ENCODE results near the gene NEDD4L.

DNA sequence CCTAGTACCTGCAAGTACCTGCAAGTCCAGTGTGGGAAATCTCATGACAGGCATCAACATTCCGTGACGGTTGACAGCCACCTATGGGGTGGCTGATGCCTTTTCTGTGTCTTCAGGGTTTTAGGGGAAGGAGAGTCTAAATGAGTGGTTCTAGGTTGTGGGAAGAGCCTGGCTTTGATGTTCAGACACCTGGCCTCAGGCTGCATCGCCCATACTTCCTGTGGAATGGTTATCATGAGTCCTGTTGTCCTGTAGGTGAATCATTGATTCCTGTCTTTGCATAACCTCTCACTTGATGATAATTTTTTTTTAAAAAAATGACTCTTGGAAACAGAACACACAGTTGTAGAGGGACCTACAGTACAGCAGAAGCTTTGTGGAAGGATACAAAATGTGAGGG, 108.9 kb downstream of the NEDD4L start:
- no peak for TF ChIP-seq PPARA (CRISPR knock-in tag; IDR thresholded peaks at IDR 0.05; ENCODE audit: borderline replicate concordance)
- no peak for TF ChIP-seq CSDC2 (CRISPR knock-in tag; IDR thresholded peaks at IDR 0.05)
- no peak for TF ChIP-seq RARB (CRISPR knock-in tag; IDR thresholded peaks at IDR 0.05)
- TF ChIP-seq, protein P1, sequence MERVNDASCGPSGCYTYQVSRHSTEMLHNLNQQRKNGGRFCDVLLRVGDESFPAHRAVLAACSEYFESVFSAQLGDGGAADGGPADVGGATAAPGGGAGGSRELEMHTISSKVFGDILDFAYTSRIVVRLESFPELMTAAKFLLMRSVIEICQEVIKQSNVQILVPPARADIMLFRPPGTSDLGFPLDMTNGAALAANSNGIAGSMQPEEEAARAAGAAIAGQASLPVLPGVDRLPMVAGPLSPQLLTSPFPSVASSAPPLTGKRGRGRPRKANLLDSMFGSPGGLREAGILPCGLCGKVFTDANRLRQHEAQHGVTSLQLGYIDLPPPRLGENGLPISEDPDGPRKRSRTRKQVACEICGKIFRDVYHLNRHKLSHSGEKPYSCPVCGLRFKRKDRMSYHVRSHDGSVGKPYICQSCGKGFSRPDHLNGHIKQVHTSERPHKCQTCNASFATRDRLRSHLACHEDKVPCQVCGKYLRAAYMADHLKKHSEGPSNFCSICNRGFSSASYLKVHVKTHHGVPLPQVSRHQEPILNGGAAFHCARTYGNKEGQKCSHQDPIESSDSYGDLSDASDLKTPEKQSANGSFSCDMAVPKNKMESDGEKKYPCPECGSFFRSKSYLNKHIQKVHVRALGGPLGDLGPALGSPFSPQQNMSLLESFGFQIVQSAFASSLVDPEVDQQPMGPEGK (CRISPR knock-in tag; IDR thresholded peaks at IDR 0.05; ENCODE audit: borderline replicate concordance) = no peak
- no peak for TF ChIP-seq ISL1 (CRISPR knock-in tag; IDR thresholded peaks at IDR 0.05)
- TF ChIP-seq ZNF8 (CRISPR knock-in tag; IDR thresholded peaks at IDR 0.05) = no peak
- no peak for TF ChIP-seq ESRRG (CRISPR knock-in tag; IDR thresholded peaks at IDR 0.05)
- TF ChIP-seq OSR1 (CRISPR knock-in tag; IDR thresholded peaks at IDR 0.05) = no peak
- TF ChIP-seq ZC3H10 (CRISPR knock-in tag; IDR thresholded peaks at IDR 0.05) = no peak
- TF ChIP-seq SNAI2 (CRISPR knock-in tag; IDR thresholded peaks at IDR 0.05) = no peak
- TF ChIP-seq, protein P2, sequence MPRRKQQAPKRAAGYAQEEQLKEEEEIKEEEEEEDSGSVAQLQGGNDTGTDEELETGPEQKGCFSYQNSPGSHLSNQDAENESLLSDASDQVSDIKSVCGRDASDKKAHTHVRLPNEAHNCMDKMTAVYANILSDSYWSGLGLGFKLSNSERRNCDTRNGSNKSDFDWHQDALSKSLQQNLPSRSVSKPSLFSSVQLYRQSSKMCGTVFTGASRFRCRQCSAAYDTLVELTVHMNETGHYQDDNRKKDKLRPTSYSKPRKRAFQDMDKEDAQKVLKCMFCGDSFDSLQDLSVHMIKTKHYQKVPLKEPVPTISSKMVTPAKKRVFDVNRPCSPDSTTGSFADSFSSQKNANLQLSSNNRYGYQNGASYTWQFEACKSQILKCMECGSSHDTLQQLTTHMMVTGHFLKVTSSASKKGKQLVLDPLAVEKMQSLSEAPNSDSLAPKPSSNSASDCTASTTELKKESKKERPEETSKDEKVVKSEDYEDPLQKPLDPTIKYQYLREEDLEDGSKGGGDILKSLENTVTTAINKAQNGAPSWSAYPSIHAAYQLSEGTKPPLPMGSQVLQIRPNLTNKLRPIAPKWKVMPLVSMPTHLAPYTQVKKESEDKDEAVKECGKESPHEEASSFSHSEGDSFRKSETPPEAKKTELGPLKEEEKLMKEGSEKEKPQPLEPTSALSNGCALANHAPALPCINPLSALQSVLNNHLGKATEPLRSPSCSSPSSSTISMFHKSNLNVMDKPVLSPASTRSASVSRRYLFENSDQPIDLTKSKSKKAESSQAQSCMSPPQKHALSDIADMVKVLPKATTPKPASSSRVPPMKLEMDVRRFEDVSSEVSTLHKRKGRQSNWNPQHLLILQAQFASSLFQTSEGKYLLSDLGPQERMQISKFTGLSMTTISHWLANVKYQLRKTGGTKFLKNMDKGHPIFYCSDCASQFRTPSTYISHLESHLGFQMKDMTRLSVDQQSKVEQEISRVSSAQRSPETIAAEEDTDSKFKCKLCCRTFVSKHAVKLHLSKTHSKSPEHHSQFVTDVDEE (CRISPR knock-in tag; IDR thresholded peaks at IDR 0.05) = no peak
- no peak for TF ChIP-seq TCF4 (CRISPR knock-in tag; IDR thresholded peaks at IDR 0.05; ENCODE audit: borderline replicate concordance)
